CD4-positive, alpha-beta T cell treated with Interferon alpha-2 for 1 hour (primary cell): Measurements from ENCODE around the gene R3HDM2.

Source experiments
- DNase-seq, 2 donors: peaks; one replicate each; pipeline ENCODE4 v3.0.0-alpha.2; 2020 to 2022

Gene R3HDM2

DNA sequence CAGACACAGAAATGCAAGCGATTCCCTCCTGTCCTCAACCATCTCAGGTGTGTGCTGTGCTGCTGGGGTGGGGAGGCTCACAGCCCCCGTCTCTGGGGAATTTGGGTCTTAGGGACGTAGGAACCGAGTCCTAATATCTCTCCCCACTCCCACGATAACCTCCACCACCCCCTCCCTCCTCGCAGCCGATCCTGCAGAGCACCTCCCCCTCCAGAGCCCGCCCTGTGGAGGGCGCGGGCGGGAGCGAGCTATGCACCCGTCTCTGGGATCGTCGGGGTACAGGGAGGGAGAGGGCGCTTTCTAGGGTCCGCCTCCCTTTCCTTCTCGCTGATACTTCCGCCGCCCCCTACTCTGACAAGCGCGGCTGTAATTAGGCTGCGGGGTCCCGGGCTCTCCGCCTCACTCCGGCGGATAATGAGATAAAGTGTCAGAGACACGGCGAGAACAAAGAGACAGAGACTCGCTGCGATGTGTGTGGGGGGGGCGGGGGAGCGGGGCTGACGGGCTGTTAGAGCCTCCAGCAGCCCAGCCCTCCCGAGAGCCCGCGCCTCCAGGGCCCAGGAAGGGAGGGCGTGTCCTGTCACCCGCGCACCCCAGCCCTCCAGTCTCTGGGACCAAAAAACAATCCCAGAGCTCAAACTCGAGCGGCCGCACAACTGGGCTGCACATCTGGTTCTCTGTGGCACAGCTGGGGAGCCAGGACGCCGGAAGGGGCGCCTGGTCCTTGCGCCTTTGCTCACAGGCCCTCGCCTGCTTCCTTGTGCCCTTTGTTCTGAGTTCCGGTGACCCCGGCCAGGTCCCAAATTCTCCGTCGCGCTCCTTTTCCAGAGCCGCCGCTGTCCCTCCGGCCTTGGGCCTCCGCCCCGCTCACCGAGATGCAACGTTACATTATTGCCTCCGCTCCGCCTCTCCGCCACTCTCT, 192.7 kb downstream of the R3HDM2 start:
- peak in 1 of 2 donors; percentile 40 for DNase-seq

DNA sequence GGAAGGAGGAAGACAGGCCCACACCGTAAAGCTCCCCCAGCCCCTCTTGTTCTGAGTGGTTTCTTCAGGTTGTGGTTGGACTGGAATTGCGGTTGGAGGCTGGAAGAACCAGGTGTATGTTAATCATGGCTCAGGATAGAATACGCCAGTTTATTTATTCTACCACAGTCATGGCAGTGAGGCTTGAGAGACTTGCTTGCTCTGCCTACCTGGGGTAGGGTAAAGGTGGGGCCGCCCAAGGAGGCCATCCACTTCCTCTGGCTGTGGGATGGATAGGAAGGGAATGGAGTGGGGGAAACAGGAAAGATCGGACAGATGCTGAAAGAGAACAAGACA, 193.3 kb downstream of the R3HDM2 start:
- DNase-seq = no peak

DNA sequence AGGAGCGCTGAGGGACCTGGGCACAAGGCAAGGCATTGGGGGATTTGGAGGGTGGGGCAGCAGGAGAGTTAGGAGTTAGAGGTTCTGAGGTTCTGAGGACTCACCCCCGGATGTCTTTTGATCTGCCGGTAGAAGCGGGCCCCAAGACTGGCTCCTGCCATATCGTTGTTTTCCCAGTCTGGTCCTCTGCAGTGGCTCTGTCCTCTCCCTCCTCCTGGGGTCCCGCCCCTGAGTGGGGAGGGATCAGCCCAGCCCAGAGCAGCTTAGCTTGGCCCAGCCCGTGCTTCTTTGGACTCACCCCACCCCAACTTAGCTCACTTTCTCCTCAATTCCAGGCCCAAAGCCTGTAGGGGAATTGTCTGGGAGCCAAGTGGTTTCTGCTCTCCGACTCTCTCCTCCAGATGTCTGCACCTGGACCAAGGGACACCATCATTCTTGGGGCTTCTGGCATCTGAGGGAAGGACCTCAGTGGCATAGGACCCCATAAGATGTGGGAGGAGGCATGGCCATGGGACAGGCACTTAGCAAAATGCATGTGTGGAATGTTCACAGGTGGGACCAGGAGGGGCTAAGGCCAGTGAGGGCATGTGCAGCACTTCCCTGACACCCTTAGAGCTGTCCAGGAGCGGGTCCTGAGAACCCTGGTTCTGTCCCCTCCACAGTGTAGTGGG, 193.8 kb downstream of the R3HDM2 start:
- no peak for DNase-seq

DNA sequence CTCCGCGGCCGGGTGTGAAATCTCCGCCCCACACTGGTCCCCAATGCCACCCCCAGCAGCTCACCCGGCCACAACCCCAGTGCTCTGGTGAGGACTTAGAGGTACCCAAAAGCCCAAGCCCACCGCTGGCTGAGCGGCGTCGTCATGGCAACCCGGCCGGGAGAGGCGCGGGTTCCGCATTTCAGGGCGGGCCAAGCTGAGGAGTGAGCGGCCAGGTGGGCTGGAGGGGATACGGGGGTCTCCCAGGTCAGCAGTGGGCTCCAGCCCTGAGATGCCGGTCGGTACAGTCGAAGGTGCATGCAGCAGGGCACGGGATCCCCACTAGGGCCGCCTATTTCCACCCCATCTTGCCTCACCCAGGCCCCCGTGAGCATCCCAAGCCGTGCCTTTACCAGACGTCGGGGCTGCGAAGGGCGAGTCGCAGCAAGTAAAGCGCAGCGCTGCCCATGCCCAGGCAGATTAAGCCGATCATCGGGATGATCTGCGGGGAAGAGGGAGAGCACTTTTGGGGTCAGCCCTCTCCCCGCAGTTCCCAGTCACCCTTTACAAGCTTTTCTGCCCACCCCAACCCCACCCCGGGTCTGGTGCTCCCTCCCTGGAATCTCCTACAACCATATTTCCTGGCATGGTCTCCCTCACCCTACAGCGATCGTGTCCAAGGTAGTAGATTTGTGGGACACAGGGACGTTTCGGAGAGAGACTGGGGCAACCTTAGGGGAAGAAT, 194.5 kb downstream of the R3HDM2 start:
- peak in 1 of 2 donors; percentile 34 for DNase-seq

DNA sequence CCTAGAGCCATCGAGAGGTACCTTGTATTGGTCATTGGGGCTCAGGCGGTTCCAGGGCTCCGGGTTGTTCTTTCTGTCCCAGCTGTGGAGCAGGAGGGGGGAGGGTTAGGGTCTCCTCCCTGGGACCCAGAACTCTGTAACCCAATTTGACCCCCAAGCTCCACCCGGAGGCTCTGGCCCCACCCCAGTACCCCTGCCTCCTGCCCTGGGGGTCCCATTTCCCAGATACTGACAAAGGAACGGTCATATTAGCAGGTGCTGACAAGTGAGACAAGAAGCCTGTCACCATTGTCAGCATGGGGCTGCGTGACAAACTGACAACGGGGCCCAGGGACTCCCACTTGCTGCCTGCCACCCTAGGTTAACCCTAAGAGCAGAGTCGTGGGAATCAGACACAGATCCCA, 195.1 kb downstream of the R3HDM2 start:
- DNase-seq = no peak

DNA sequence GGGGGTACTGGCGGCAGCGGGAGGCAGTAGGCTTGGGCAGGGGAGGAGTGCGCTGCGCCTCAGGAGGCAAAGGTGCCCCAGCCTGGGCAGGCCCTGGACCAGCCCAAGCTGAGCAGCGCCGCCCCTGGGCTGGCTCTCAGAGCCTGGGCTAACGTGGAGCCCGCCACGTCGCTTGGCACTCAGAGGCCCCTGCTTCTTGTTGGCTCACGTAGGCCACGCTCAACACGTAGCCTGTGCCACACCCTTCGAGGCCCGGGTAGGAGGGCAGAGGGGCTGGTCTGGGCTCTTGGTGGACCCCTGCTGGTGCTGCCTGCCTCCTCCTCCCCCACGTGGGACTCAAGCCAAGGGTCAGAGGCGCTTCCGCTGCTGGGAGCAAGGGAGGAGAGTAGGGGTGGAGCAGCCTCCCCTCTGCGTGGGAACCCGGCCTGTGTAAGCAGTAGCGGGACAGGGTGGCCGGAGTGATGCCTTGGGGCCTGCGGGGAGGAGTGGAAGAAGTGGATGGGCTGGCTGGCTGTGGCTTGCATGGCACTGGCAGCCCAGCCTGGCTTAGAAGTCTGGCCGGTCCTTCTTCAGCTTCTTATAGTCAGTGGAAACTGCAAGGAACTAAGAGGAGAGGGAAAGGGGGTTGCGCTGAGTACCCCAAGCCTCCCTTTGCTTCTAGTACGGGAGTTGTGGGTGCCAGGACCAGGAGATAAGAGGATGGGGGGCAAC, 195.7 kb downstream of the R3HDM2 start:
- no peak for DNase-seq

DNA sequence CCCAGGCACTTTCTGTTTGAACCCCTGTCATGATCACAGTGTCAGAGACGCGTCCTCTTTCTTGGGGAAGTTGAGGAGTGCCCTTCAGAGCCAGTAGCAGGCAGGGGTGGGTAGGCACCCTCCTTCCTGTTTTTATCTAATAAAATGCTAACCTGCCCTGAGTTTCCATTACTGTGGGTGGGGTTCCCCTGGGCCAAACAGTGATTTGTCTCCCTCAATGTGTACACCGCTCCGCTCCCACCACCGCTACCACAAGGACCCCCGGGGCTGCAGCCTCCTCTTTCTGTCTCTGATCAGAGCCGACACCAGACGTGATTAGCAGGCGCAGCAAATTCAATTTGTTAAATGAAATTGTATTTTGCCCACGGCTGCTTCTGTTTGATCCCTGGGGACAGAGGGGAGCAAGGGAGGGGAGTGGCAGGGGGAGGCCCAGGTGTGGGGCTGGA, 196.2 kb downstream of the R3HDM2 start:
- no peak for DNase-seq

DNA sequence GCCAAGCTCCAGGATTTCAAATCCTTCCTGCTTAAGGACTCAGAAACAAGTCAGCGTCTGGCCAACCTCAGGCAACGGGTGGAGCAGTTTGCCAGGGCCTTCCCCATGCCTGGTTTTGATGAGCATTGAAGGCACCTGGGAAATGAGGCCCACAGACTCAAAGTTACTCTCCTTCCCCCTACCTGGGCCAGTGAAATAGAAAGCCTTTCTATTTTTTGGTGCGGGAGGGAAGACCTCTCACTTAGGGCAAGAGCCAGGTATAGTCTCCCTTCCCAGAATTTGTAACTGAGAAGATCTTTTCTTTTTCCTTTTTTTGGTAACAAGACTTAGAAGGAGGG, 196.6 kb downstream of the R3HDM2 start:
- no peak for DNase-seq

DNA sequence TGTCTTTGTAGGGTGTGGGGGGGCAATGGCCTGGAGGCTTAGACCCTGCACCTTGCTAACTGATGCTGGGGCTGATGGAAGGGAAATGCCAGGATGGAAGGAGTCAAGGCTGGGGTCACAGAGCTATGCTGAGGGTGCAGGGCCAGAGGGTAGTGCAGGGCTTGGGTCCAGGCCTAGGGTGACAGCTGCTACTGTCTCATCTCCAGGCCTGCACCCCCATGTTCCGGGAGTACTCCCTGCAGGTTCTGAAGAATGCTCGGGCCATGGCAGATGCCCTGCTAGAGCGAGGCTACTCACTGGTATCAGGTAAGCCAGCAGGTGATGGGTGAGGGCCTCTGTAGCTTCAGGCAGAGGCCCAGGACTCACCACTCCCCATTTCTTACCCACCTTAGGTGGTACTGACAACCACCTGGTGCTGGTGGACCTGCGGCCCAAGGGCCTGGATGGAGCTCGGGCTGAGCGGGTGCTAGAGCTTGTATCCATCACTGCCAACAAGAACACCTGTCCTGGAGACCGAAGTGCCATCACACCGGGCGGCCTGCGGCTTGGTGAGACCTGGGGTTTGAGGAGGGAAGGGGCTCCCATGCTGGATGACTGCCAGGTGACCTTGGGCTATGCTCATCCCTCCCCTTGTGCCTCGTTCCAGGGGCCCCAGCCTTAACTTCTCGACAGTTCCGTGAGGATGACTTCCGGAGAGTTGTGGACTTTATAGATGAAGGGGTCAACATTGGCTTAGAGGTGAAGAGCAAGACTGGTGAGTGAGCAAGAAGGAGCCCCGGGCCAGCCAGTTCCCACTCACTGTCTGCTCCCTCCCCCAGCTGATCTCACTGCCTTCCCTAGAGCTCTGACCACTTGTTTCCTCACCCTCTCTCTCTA, 197.2 kb downstream of the R3HDM2 start:
- DNase-seq = no peak

DNA sequence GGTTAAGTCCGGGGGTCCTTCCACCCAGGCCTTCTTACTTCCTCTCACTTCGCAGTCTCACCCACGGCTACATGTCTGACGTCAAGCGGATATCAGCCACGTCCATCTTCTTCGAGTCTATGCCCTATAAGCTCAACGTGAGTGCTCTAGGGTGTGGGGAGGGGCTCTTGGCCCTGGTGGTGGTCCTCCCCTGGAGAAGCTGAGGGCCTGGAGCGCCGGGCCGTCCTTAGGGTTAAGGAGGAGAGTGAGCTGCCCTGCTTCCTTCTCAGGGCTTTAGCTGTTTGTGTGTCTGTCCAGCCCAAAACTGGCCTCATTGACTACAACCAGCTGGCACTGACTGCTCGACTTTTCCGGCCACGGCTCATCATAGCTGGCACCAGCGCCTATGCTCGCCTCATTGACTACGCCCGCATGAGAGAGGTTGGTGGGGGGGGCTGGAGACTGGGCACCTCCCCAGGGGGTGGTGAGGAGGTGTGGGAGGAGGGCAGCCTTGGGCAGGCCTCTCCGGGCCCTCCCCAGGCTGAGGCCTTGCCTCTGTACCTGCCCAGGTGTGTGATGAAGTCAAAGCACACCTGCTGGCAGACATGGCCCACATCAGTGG, 198.6 kb downstream of the R3HDM2 start:
- DNase-seq = no peak

DNA sequence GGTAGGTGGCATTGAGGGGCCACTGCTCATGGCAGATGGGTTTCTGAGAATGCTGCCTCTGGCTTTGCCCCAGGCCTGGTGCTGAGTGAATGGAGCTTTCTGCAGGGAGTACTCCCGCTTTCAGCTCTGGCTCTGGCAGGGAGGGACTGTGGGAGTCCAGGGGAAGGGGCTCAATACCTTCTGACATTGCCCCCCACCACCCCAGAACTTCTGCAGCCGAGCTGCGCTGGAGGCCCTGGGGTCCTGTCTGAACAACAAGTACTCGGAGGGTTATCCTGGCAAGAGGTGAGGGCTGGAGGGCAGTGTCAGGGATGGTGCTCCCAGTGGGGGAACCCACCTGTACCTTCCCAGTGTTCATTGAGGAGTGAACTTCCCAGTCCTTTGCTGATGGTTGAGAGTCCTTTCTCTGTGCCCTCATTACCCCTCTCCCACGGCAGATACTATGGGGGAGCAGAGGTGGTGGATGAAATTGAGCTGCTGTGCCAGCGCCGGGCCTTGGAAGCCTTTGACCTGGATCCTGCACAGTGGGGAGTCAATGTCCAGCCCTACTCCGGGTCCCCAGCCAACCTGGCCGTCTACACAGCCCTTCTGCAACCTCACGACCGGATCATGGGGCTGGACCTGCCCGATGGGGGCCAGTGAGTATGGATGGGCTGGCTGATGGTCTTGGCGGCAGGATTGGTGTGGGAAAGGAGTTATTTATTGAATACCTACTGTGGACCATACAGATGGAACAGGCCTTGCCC, 199.4 kb downstream of the R3HDM2 start:
- no peak for DNase-seq

DNA sequence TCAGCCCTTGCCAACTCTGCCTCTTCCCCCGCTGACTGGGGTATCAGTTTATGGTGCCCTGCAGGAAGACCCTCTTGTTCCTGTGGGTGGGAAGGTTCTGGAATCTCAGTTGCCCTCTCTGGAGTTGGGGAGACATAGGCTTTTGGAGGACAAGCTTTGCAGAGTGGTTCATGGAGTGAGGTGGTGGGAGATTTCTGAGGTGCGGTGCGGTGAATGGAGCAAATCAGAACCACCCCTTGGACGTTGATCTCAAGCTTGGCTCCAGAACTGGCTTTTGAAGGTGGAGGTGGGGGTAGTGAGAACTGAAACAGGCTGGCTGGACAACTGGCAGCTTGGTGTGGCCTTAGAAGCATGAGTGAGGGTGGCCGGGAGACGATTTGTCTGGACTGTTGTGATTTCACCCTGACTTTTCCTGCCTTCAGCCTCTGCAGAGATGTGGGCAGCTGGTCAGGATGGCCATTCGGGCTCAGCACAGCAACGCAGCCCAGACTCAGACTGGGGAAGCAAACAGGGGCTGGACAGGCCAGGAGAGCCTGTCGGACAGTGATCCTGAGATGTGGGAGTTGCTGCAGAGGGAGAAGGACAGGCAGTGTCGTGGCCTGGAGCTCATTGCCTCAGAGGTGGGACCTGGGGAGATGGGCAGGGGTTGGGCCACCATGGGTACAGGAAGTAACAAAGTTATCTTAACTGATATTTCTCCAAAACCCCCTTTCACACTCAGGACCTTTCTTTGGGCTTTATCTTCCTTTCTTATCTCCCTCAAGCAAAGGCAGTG, 200.3 kb downstream of the R3HDM2 start:
- no peak for DNase-seq

DNA sequence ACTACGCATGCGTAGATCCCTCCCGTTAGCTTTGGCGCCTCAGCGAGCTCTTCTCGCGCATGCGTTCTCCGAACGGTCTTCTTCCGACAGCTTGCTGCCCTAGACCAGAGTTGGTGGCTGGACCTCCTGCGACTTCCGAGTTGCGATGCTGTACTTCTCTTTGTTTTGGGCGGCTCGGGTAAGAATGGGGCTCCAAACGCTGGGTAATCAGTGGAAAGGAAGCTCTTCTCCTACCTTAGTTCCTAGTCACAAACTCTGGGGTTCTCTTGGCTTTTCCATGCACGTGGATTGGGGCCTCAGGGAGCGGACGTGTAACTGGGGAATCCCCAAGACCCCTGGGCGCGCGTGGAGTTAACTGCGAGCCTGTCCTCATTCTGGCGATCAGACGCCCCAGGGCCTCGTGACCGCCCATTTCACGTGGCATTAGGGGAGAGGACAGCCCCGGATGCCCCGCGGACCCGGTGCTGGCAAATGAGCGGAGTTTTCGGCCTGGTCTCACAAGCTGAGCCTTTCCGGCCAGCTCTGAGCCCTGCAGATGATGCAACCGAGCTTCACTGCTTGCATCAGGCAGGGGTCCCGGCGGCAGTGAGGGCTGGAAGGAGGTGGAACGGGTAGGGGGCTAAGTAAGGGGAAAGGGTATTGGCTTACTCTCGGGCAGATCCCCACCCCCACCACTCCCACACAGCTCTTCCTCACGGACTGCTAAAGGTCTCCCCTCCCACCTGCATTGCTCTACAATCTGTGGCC, 201.0 kb downstream of the R3HDM2 start, which contains the start of gene SHMT2:
Gene SHMT2 (plus strand): TSS at position 78 of the 747 bp plus-strand sequence. CDS start 68 bp downstream, at position 146.
- DNase-seq = peak; percentile 95

DNA sequence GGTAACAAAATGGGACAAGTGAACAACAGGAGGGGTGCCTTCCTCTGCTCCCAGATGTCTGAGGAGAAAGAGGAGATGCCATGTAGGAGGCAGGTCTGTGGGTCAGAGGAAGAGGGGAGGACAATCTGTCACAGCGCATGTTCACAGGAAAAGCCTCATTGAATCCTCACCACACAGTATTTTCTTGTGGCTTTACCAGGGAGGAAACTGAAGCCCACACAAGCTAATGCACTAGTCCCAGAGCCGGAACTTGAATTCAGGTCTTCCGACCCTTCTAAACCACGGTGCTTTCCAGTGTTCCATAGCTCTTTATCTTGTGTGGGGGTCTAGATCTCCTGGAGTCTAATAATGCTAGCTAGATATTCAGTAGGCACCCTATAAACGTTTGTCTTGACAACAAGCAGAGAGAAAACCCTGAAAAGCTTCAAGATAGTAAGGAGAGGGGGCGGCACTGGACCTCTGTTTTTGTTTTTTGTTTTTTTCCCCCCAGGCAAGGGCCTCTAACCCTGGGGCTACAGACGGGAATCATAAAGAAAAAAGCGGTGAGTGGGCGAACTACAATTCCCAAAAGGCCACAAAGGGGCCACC, 201.7 kb downstream of the R3HDM2 start:
- peak in 1 of 2 donors; percentile 56 for DNase-seq

DNA sequence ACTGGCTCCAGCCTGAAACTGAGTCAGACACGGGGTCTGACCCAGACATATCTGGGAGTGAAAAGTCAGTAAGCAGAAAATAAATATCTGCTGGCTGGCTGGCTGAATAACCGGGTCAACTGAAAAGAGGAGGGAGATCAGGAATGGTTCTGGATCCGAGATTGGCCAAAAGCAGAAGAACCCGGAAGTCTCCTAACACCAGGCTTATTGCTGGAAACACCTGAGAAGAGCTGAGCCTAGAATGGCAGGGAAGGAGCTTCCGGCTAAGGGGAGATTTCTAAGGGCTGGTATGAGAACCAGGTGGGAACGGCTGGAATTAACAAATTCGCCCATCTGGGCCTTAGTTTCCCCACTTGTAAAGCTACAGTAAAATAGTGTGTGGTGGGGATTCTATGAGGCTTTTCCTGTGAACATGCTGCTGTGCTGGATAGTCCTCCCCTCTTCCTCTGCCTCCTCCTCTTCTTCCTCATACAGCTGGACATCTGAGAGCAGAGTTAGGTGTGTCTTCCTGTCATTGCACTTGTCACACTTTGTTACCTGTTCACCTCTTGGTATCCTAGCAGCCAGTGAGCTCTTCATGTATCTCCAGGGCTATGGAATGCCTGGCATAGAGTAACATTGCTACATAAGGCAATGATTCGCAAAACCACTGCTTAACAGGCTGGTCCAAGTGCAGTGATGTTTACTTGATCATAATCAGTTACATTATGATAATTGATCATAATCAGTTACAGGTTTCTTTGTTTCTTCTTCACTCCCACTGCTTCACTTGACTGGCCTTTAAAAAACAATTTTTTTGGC, 203.3 kb downstream of the R3HDM2 start:
- no peak for DNase-seq

DNA sequence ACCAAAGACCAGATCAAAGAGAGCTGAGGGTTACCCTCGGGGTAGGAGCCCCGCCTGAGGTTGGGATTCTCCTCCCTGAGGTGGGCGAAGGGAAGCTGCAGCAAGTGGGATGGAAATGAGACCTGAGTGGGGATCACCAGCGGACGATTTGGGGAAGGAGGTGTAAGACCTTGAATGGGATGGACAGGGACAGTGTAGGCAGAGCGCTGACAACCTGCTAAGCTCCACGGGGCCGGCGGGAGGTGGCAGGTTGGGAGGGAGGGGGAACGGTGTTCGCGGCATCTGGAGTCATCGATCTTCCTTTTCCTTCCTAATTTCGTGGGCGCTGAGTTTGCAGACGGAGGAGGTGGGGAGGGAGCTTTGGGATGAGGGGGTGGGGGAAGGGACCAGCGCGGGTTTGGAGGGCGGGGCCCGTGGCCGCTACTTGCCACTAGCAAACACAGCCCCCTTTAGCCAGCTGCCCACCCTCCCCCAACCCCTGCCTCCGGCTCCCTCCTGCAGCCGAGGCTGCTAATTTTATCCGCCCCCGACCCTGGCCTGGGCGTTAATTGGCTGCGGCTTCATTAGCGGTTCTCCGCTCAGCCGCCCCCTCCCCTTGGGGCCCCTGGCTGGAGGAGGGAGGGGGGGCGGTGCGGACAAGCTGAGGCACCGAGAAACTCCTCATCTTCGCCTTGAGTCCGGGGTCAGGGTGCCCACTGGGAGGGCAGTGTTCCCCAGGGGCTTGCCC, 204.1 kb downstream of the R3HDM2 start:
- no peak for DNase-seq

DNA sequence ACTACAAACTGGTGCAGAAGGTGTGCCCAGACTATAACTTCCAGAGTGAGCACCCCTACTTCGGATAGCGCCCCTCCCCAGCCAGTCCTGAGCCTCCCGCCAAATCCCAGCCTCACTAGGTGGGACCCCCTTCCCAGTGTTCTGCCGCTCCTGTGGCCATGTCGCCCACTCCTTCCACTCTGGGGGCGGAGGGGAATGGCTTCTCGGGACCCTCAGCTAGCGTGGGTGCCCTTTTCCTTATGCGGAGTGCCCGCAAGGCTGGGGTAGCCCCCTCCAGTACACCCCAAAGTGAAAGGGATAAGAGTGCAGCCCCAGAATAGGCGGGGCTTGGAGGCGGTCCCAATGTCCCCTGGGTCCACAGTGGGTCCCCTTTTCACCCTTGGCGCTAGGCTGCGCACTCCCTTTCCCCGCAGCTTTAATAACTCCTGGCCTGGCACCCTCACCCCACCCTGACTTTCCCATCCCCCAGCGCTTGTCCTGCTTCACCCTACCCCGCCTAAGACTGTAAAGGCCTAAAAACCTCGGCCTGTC, 205.1 kb downstream of the R3HDM2 start:
- no peak for DNase-seq
